Activated B cell treated with CpG ODN at 0.5 μM for 24 hours (primary cell): ENCODE results near the gene TOMT. TPM values are rescaled to one million over a fixed set of nuclear protein-coding genes. Genes with fewer than 3 reads are reported as not detected.

Experiments
- ATAC-seq: fragments of 200-7000 bp; cut with Tn5 transposase; one replicate; pipeline ENCODE4 v1.10.0; 2021; ENCODE audit warnings: low read depth, mild to moderate bottlenecking, moderate library complexity
- CTCF ChIA-PET: fragments of 350-600 bp; sonication (Branson Sonifier 250); formaldehyde crosslinking; loops from one replicate; lab custom pipeline; 2021; ENCODE audit warnings: antibody characterized with exemption; lab: Charles Lee
- POLR2A ChIA-PET: fragments of 350-600 bp; sonication (Branson Sonifier 250); formaldehyde crosslinking; loops from one replicate; lab custom pipeline; 2021; ENCODE audit warnings: antibody characterized with exemption; lab: Charles Lee
- DNase-seq: peaks from one replicate; pipeline ENCODE4 v3.0.0; 2022
- H3K27ac Mint-ChIP-seq: one replicate; pipeline ENCODE4 v1.8.0; 2020; ENCODE audit warnings: mixed read lengths
- H3K27me3 Mint-ChIP-seq: one replicate; pipeline ENCODE4 v1.8.0; 2021; ENCODE audit warnings: mixed read lengths
- H3K36me3 Mint-ChIP-seq: one replicate; pipeline ENCODE4 v1.8.0; 2021; ENCODE audit warnings: low read depth, mixed read lengths
- H3K4me1 Mint-ChIP-seq: one replicate; pipeline ENCODE4 v1.8.0; 2021; ENCODE audit warnings: mixed read lengths
- H3K4me3 Mint-ChIP-seq: one replicate; pipeline ENCODE4 v1.8.0; 2020; ENCODE audit warnings: mild to moderate bottlenecking, mixed read lengths
- H3K9me3 Mint-ChIP-seq: one replicate; pipeline ENCODE4 v1.8.0; 2020; ENCODE audit warnings: mixed read lengths
- CTCF ChIP-seq: fragments of 200-600 bp; IDR thresholded peaks from one replicate; pipeline ENCODE4 v1.8.0; 2022; ENCODE audit warnings: antibody characterized with exemption, mild to moderate bottlenecking
- intact Hi-C: fragments of 100-400 bp; cut with micrococcal nuclease; formaldehyde crosslinking; loops from one replicate; pipeline ENCODE4 v1.15.1; 2024
- total RNA-seq: library from RNA; stranded (reverse); gene quantifications from 2 replicates; pipeline ENCODE4 v1.2.3, GENCODE V29; 2022

Gene TOMT
- total RNA-seq, 1 donor from 2014 or later, result not detected

GRCh38 chr11:72067676-72068075 is 38.0 kb upstream of the TOMT start:
- no peak overlapping the region for H3K27ac Mint-ChIP-seq
- H3K4me3 Mint-ChIP-seq, result no peak overlapping the region
- ChIA-PET CTCF (no interaction called here), POLR2A (interaction anchor here (1.0 kb wide), 1 partner anchor 139 kb away, joined by 3 read pairs; the partner anchor contains the start of gene XNDC1N)
- no peaks in the 10 kb centered on the region for H3K27me3 Mint-ChIP-seq
- no peak for ATAC-seq
- DNase-seq, result no peak
- intact Hi-C loops, result no loop called here
- no peaks in the 10 kb centered on the region for H3K9me3 Mint-ChIP-seq
- H3K36me3 Mint-ChIP-seq, result peaks cover 19% of the 10 kb centered on the region
- H3K4me1 Mint-ChIP-seq, result peaks cover 23% of the 10 kb centered on the region
- TF ChIP-seq CTCF, result no peak

GRCh38 chr11:72069200-72069599 is 36.5 kb upstream of the TOMT start:
- no peak for ATAC-seq
- Mint-ChIP-seq H3K27me3 (no peaks in the 10 kb centered on the region), H3K27ac (no peak overlapping the region), H3K9me3 (no peaks in the 10 kb centered on the region), H3K4me1 (peaks cover 23% of the 10 kb centered on the region), H3K36me3 (peaks cover 19% of the 10 kb centered on the region), H3K4me3 (no peak overlapping the region)
- ChIA-PET POLR2A (no interaction called here), CTCF (no interaction called here)
- intact Hi-C loops, result no loop called here
- DNase-seq, result no peak
- TF ChIP-seq CTCF, result no peak

GRCh38 chr11:72069787-72070251 is 35.9 kb upstream of the TOMT start:
- peaks cover 23% of the 10 kb centered on the region for H3K4me1 Mint-ChIP-seq
- peaks cover 21% of the 10 kb centered on the region for H3K36me3 Mint-ChIP-seq
- no peaks in the 10 kb centered on the region for H3K9me3 Mint-ChIP-seq
- ChIA-PET CTCF (no interaction called here), POLR2A (interaction anchor here (0.5 kb wide), 1 partner anchor 74 kb away, joined by 4 read pairs; no protein-coding TSS in a partner anchor)
- no peak for ATAC-seq
- H3K27ac Mint-ChIP-seq, result no peak overlapping the region
- intact Hi-C loops, result no loop called here
- no peak for DNase-seq
- no peak for TF ChIP-seq CTCF
- no peak overlapping the region for H3K4me3 Mint-ChIP-seq
- no peaks in the 10 kb centered on the region for H3K27me3 Mint-ChIP-seq

- TF ChIP-seq CTCF, result no peak
- H3K27me3 Mint-ChIP-seq, result no peaks in the 10 kb centered on the region
- ATAC-seq, result no peak
- H3K9me3 Mint-ChIP-seq, result no peaks in the 10 kb centered on the region
- no peak overlapping the region for H3K4me3 Mint-ChIP-seq
- H3K27ac Mint-ChIP-seq, result no peak overlapping the region
- ChIA-PET POLR2A (interaction anchor here (0.5 to 0.9 kb wide), 2 partner anchors 44 to 74 kb away, joined by 3 to 4 read pairs; no protein-coding TSS in a partner anchor), CTCF (no interaction called here)
- H3K4me1 Mint-ChIP-seq, result peaks cover 24% of the 10 kb centered on the region
- no peak for DNase-seq
- peaks cover 21% of the 10 kb centered on the region for H3K36me3 Mint-ChIP-seq
- intact Hi-C loops, result no loop called here
Observed at GRCh38 chr11:72070491-72070890, 35.2 kb upstream of the TOMT start.

GRCh38 chr11:72072348-72072747 is 33.4 kb upstream of the TOMT start:
- H3K4me3 Mint-ChIP-seq, result no peak overlapping the region
- H3K36me3 Mint-ChIP-seq, result peaks cover 18% of the 10 kb centered on the region
- no peaks in the 10 kb centered on the region for H3K27me3 Mint-ChIP-seq
- H3K9me3 Mint-ChIP-seq, result no peaks in the 10 kb centered on the region
- CTCF ChIA-PET, result interaction anchor here (1.7 kb wide), 1 partner anchor 47 kb away, joined by 8 read pairs; no protein-coding TSS in a partner anchor
- DNase-seq (no peak), ATAC-seq (no peak)
- no peak overlapping the region for H3K27ac Mint-ChIP-seq
- no peak for TF ChIP-seq CTCF
- intact Hi-C loops, result no loop called here
- peaks cover 27% of the 10 kb centered on the region for H3K4me1 Mint-ChIP-seq
- POLR2A ChIA-PET, result interaction anchor here (0.6 to 0.9 kb wide), 3 partner anchors 21 to 46 kb away, joined by 3 to 7 read pairs (median 5); no protein-coding TSS in a partner anchor
